Progenitor cell of endocrine pancreas (in vitro differentiated cells): Measurements from ENCODE around the gene TMEM181. TPM values are rescaled to one million over a fixed set of nuclear protein-coding genes. Genes with fewer than 3 reads are reported as not detected.

Experiments
- DNase-seq: peaks from one replicate; pipeline ENCODE4 v3.0.0; 2021; ENCODE audit warnings: low spot score; ENCODE audit not compliant: unreplicated experiment
- H3K27ac Mint-ChIP-seq: 2 replicates; pipeline ENCODE4 v1.8.0; 2021; ENCODE audit warnings: mild to moderate bottlenecking, moderate library complexity, mixed read lengths
- H3K27me3 Mint-ChIP-seq: 2 replicates; pipeline ENCODE4 v1.8.0; 2021; ENCODE audit warnings: mixed read lengths
- H3K36me3 Mint-ChIP-seq: 2 replicates; pipeline ENCODE4 v1.8.0; 2022; ENCODE audit warnings: mixed read lengths; ENCODE audit not compliant: insufficient read depth
- H3K4me1 Mint-ChIP-seq: 2 replicates; pipeline ENCODE4 v1.8.0; 2021; ENCODE audit warnings: low read depth, mixed read lengths
- H3K4me3 Mint-ChIP-seq: 2 replicates; pipeline ENCODE4 v1.8.0; 2021; ENCODE audit warnings: low read depth, mild to moderate bottlenecking, moderate library complexity, mixed read lengths
- H3K9me3 Mint-ChIP-seq: 2 replicates; pipeline ENCODE4 v1.8.0; 2021; ENCODE audit warnings: low read depth, mixed read lengths
- total RNA-seq: library from RNA; stranded (reverse); gene quantifications from 2 replicates; pipeline ENCODE4 v1.2.1, GENCODE V29; 2021
- TF ChIP-seq, protein P1 (sequence below): fragments of 200-600 bp; sonication (generic); IDR thresholded peaks from one replicate; pipeline ENCODE4 v1.5.0; 2021; ENCODE audit warnings: antibody characterized with exemption, mild to moderate bottlenecking; ENCODE audit not compliant: unreplicated experiment

The TMEM181 gene
- total RNA-seq, 1 donor from 2014 or later = 33.9 TPM

DNA sequence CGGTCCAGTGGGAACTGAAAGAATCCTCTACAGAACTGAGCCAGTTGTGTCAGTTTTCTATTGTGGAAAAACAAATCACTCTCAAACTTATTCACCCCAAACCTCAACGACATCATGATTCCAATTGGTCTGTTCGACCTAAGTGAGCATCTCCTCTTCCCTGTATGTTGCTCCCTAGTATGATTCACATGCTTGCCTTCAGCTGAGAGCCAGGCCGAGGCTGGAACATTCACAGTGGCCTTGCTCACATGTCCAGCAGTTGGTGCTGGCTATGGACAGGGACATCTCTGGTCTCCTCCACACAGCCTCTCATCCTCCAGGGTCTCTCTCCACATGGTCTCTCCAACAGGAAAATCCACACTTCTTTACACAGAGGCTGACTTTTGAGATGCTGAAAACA lies 28.3 kb upstream of the TMEM181 start:
- Mint-ChIP-seq H3K4me3 (no peak overlapping the region), H3K27me3 (peaks cover 14% of the 10 kb centered on the region), H3K9me3 (peaks cover 13% of the 10 kb centered on the region), H3K36me3 (peaks cover 2% of the 10 kb centered on the region), H3K27ac (no peak overlapping the region), H3K4me1 (no peaks in the 10 kb centered on the region)
- no peak for DNase-seq
- TF ChIP-seq, protein P1, sequence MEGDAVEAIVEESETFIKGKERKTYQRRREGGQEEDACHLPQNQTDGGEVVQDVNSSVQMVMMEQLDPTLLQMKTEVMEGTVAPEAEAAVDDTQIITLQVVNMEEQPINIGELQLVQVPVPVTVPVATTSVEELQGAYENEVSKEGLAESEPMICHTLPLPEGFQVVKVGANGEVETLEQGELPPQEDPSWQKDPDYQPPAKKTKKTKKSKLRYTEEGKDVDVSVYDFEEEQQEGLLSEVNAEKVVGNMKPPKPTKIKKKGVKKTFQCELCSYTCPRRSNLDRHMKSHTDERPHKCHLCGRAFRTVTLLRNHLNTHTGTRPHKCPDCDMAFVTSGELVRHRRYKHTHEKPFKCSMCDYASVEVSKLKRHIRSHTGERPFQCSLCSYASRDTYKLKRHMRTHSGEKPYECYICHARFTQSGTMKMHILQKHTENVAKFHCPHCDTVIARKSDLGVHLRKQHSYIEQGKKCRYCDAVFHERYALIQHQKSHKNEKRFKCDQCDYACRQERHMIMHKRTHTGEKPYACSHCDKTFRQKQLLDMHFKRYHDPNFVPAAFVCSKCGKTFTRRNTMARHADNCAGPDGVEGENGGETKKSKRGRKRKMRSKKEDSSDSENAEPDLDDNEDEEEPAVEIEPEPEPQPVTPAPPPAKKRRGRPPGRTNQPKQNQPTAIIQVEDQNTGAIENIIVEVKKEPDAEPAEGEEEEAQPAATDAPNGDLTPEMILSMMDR = no peak

DNA sequence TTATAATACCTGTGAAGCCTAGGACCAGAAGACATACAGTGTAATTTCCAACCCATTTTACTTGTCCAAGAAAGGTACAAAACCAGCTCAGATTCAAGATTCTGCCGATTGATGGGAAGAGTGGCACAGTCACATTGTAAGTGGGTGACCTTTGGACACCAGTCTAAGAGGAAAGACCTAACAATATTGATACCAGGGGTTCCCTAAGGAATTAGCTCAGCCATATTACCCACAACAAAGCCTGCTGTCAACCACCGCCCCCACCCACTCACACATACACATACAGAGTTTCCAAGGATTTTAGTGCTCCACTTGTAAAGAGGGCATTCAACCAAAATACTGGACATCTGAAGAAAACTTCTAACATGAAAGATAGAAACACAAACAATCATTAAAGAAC lies 27.9 kb upstream of the TMEM181 start:
- Mint-ChIP-seq H3K9me3 (peaks cover 9% of the 10 kb centered on the region), H3K4me1 (no peaks in the 10 kb centered on the region), H3K36me3 (peaks cover 2% of the 10 kb centered on the region), H3K27me3 (peaks cover 14% of the 10 kb centered on the region), H3K27ac (no peak overlapping the region), H3K4me3 (no peak overlapping the region)
- no peak for DNase-seq
- TF ChIP-seq, protein P1 = no peak

DNA sequence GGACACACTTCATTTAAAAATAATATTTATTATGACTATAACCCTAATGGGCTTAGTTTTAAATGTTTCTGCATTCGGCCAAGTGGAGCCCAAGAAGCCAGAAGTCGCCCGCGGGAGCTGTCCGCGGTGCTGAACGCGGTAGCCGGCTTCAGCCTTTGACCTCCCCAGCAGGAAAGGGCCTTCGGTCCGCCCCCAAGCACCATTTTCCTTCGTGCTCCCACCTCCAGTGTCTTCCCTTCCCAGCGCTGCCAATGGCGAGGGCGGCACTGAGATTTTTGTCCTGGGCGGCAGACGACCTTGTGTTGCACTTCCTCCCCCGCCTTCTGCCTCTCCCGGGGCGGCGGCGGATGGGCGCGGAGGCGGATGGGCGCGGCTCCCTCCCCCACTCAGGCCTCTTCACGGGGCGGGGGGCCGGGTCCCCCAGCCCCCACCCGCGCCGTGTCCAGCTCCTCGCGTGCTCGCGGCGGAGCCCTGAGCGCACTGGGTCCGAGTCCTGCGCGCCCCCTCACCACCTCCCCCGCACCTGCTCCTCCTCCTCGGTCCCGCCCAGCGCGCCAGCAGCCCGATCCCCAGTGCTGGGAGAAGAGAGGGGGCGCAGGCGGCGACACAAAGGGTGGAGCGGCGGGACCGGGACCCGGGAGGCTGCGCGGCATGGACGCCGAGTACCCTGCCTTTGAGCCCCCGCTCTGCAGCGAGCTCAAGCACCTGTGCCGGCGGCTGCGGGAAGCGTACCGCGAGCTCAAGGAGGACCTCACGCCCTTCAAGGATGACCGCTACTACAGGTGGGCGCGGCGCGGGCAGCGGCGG lies 23.6 kb upstream of the TMEM181 start:
- H3K4me1 Mint-ChIP-seq = no peaks in the 10 kb centered on the region
- H3K27ac Mint-ChIP-seq = no peak overlapping the region
- H3K9me3 Mint-ChIP-seq = no peaks in the 10 kb centered on the region
- TF ChIP-seq, protein P1 = no peak
- peak overlapping the region; percentile 74 for H3K4me3 Mint-ChIP-seq
- peaks cover 29% of the 10 kb centered on the region for H3K27me3 Mint-ChIP-seq
- peaks cover 3% of the 10 kb centered on the region for H3K36me3 Mint-ChIP-seq
- peak; percentile 82 for DNase-seq

DNA sequence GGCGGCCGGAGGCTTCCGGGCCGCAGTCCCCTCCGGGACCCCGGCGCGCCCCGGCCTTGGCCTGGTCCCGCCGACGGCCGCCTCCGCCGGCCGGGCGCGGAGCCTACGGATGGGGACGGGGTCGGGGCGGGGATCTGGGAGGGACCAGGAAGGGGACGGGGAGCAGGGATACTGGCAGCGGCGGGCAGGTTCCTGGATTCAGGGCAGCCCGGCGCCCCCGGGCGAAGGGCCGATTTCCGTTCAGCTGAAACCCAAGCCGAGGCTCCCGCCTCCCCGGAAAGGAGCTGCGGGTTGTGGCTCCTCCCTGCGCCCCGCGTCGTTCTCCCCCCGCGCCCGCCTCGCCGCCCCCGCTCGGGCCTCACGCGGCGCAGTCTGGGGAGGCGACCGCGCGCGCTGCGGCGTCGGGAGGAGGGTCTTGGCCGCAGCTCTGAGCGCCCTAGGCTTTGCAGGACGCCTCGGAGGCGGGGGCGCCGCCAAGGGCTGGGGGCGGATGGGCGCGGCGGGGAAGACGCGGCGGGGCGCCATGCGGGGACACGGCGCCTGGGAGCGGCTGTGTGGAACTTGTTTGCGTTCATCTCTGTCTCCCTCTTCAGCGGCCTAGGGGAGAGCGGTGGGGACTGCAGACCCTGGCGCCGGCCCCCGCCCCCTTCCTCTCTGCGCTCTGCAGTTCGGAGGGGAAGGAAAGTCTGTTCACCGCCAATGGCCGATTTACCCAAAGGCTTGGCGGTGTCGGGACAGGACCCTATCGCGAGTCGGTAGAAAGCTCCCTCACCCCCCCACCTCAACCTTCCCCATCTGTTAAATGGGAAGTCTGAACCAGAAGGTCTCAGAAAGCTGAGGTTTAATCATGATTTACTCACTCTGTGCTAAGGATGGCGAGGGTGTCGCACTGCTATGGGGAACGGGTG lies 22.7 kb upstream of the TMEM181 start:
- DNase-seq = peak; percentile 48
- peak overlapping the region; percentile 16 for H3K27ac Mint-ChIP-seq
- H3K36me3 Mint-ChIP-seq = peaks cover 3% of the 10 kb centered on the region
- peaks cover 26% of the 10 kb centered on the region for H3K27me3 Mint-ChIP-seq
- peak overlapping the region; percentile 66 for H3K4me3 Mint-ChIP-seq
- no peaks in the 10 kb centered on the region for H3K4me1 Mint-ChIP-seq
- no peaks in the 10 kb centered on the region for H3K9me3 Mint-ChIP-seq
- TF ChIP-seq, protein P1 = peak; percentile 24

DNA sequence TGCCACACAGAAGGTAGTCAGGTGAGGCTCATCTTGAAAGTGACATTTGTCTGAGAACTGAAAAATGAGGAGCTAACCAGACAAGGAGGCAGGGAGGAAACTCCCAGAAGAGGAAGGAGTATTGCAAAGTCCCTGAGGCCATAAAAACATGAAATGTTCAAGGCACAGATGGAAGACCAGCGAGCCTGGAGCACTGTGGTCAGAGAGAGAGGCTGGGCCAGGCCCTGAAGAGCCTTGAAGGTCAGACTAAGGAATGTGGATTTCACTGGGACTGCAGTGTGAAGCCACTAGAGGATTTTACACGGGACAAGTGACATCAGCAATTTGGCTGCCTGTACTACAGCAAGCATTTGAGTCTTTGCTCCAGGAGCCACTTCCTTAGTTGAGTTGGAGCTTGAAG lies 21.1 kb upstream of the TMEM181 start:
- peak overlapping the region; percentile 64 for H3K27ac Mint-ChIP-seq

More for the DNA sequence above, 21.1 kb upstream of the TMEM181 start:
- DNase-seq = no peak
- peaks cover 3% of the 10 kb centered on the region for H3K36me3 Mint-ChIP-seq
- no peak overlapping the region for H3K4me3 Mint-ChIP-seq
- no peaks in the 10 kb centered on the region for H3K9me3 Mint-ChIP-seq
- peaks cover 24% of the 10 kb centered on the region for H3K27me3 Mint-ChIP-seq
- TF ChIP-seq, protein P1 = no peak
- H3K4me1 Mint-ChIP-seq = peaks cover 1% of the 10 kb centered on the region
